ENCODE results near the gene PLXDC2.
A peak's percentile ranks its signal among the peaks of the same experiment; 100 is the strongest.

Gene PLXDC2

GRCh38 chr10:19782430-19783089 lies 33.7 kb upstream of the PLXDC2 start:
- DNase-seq (ENCODE audit: insufficient read length, low spot score) (no peak), FAIRE-seq (no peak)
- TF ChIP-seq, protein P1, sequence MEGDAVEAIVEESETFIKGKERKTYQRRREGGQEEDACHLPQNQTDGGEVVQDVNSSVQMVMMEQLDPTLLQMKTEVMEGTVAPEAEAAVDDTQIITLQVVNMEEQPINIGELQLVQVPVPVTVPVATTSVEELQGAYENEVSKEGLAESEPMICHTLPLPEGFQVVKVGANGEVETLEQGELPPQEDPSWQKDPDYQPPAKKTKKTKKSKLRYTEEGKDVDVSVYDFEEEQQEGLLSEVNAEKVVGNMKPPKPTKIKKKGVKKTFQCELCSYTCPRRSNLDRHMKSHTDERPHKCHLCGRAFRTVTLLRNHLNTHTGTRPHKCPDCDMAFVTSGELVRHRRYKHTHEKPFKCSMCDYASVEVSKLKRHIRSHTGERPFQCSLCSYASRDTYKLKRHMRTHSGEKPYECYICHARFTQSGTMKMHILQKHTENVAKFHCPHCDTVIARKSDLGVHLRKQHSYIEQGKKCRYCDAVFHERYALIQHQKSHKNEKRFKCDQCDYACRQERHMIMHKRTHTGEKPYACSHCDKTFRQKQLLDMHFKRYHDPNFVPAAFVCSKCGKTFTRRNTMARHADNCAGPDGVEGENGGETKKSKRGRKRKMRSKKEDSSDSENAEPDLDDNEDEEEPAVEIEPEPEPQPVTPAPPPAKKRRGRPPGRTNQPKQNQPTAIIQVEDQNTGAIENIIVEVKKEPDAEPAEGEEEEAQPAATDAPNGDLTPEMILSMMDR (IDR thresholded peaks at IDR 0.05; ENCODE audit: insufficient read depth, missing control alignments): no peak

DNA sequence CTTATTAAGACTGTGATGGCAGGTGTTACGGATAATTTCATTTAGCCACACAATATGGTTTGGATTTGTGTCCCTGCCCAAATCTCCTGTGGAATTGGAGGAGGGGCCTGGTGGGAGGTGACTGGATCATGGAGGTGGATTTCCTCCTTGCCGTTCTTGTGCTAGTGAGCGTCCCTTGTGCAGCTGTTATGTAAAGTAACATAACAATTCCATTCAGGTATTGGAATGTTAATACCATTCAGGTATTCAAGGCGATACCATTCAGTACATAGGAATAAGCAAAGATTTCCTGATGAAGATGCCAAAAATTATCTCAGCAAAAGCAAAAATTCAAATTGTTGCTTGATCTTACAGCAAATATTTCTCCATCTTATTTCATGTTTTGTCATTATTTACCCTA lies 32.5 kb upstream of the PLXDC2 start:
- DNase-seq (ENCODE audit: insufficient read length, low spot score) (no peak), FAIRE-seq (no peak)
- TF ChIP-seq, protein P1 (IDR thresholded peaks at IDR 0.05; ENCODE audit: insufficient read depth, missing control alignments): no peak

DNA sequence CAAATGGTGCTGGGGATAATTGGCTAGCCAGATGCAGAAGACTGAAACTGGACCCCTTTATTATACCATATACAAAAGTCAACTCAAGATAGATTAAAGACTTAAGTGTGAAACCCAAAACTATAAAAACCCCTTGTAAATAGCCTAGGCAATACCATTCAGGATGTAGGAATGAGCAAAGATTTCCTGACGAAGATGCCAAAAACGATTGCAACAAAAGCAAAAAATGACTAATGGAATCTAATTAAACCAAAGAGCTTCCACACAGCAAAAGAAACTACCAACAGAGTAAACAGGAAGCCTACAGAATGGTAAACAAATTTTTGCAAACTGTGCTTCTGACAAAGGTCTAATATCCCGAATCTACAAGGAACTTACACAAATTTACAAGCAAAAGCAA lies 30.9 kb upstream of the PLXDC2 start:
- DNase-seq (ENCODE audit: insufficient read length, low spot score): no peak
- TF ChIP-seq, protein P1 (IDR thresholded peaks at IDR 0.05; ENCODE audit: insufficient read depth, missing control alignments): no peak
- no peak for FAIRE-seq

DNA sequence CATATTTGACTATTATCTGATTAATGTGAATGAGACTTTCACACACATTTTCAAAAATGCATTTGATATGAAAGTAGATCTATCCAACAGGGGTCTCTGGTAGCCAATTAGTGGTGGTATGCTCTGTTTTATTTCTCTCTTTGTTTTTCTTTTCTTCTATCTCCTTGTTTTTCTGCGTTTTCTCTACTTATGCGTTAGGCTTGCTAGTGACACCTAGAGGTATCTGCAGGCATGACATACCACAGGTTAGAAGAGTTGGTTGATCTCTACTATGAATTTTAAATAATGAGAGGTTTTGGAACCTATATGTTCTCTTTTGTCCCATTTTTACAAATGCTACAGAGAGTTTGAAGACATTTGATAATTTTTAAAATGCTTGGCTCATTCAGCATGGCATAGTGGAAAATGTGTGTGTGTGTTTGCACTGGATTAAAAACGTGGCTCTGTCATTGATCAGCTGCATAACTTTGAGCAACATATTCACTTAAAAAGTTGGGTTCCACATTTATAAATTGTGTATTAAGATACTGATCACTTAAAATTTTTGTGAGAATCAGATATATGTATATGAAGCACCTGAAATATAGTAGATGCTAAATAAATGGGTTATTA lies 28.1 kb upstream of the PLXDC2 start:
- TF ChIP-seq, protein P1 (IDR thresholded peaks at IDR 0.05; ENCODE audit: insufficient read depth, missing control alignments): peak; percentile 93
- FAIRE-seq (peak; percentile 71), DNase-seq (ENCODE audit: insufficient read length, low spot score) (no peak)

DNA sequence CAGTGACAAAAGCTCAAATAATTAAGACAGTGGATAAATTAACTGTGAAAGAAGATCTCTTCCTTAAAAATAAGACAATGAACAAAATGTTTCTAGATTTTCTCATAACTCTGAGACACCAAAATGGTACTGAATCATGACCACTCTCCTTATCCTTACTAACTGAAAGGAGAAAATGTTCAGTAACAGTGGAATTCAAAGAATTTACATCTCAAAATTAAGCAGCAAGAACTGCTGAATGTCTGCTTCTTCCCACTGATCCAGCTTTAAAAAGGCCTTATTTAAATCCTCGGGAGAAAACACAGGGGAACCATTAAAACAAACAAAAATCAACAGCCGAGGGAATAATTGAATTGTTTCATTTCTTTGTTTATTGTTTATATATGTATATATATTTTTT lies 27.3 kb upstream of the PLXDC2 start:
- TF ChIP-seq, protein P1 (IDR thresholded peaks at IDR 0.05; ENCODE audit: insufficient read depth, missing control alignments): no peak
- FAIRE-seq (no peak), DNase-seq (ENCODE audit: insufficient read length, low spot score) (no peak)

GRCh38 chr10:19789607-19790006 lies 26.6 kb upstream of the PLXDC2 start:
- DNase-seq (ENCODE audit: insufficient read length, low spot score) (no peak), FAIRE-seq (no peak)
- TF ChIP-seq, protein P1 (IDR thresholded peaks at IDR 0.05; ENCODE audit: insufficient read depth, missing control alignments): no peak

- DNase-seq (ENCODE audit: insufficient read length, low spot score): no peak
- TF ChIP-seq, protein P1 (IDR thresholded peaks at IDR 0.05; ENCODE audit: insufficient read depth, missing control alignments): no peak
- FAIRE-seq: no peak
These were observed 25.2 kb upstream of the PLXDC2 start for GRCh38 chr10:19791032-19791431.

Measured in D721Med (cell line).